HG02970 (cell line): ENCODE results near the gene XDH.

Experiments used
- ATAC-seq: cut with Tn5 transposase; IDR thresholded peaks from one replicate; pipeline ENCODE4 v1.9.1; 2021; ENCODE audit warnings: mild to moderate bottlenecking, moderate library complexity, moderate number of reproducible peaks; ENCODE audit not compliant: unreplicated experiment, low FRiP score

XDH gene

GRCh38 chr2:31333527-31334183 lies 80.9 kb downstream of the XDH start:
- no peak for ATAC-seq

- ATAC-seq: no peak
These were observed 81.5 kb downstream of the XDH start for GRCh38 chr2:31333046-31333445.

- ATAC-seq: no peak
These were observed 82.0 kb downstream of the XDH start for GRCh38 chr2:31332521-31332920.

- no peak for ATAC-seq
These were observed 83.4 kb downstream of the XDH start for GRCh38 chr2:31331156-31331555.

- ATAC-seq: no peak
These were observed 85.4 kb downstream of the XDH start for GRCh38 chr2:31329081-31329625.

GRCh38 chr2:31328026-31328425 lies 86.5 kb downstream of the XDH start:
- no peak for ATAC-seq

- no peak for ATAC-seq
These were observed 87.0 kb downstream of the XDH start for GRCh38 chr2:31327505-31327904.

- ATAC-seq: no peak
These were observed 90.4 kb downstream of the XDH start for GRCh38 chr2:31324016-31324633.

- no peak for ATAC-seq
These were observed 92.2 kb downstream of the XDH start for GRCh38 chr2:31322371-31322770.

- no peak for ATAC-seq
These were observed 95.0 kb downstream of the XDH start for GRCh38 chr2:31319406-31320175.

- no peak for ATAC-seq
These were observed 95.9 kb downstream of the XDH start for GRCh38 chr2:31318361-31319336.

GRCh38 chr2:31317396-31317795 lies 97.1 kb downstream of the XDH start:
- no peak for ATAC-seq

GRCh38 chr2:31314761-31315160 lies 99.8 kb downstream of the XDH start:
- ATAC-seq: no peak

GRCh38 chr2:31312898-31313297 lies 101.6 kb downstream of the XDH start:
- no peak for ATAC-seq

- no peak for ATAC-seq
These were observed 109.7 kb downstream of the XDH start for GRCh38 chr2:31304816-31305215.

GRCh38 chr2:31302940-31303563 lies 111.5 kb downstream of the XDH start:
- ATAC-seq: no peak

GRCh38 chr2:31300309-31300708 lies 114.2 kb downstream of the XDH start:
- ATAC-seq: no peak

- ATAC-seq: no peak
These were observed 115.0 kb downstream of the XDH start for GRCh38 chr2:31299547-31299946.

GRCh38 chr2:31297751-31298150 lies 116.8 kb downstream of the XDH start:
- no peak for ATAC-seq
